GM23338 (cell line): ENCODE measurements around the gene VRK1. TPM values are rescaled to one million over a fixed set of nuclear protein-coding genes. Genes with fewer than 3 reads are reported as not detected.

Source experiments
- ATAC-seq: fragments of 200-7000 bp; cut with Tn5 transposase; 3 replicates; pipeline ENCODE4 v1.9.1; 2020
- DNase-seq: peaks from one replicate; pipeline ENCODE4 v3.0.0-alpha.2; 2015; ENCODE audit warnings: low spot score
- H2AFZ ChIP-seq: fragments of 200-600 bp; sonication (generic); 2 replicates; pipeline ENCODE4 v1.8.0; 2016; ENCODE audit warnings: antibody characterized with exemption, mild to moderate bottlenecking, moderate library complexity
- H3F3A ChIP-seq: fragments of 200-600 bp; sonication (generic); replicated peaks from 2 replicates; pipeline ENCODE4 v1.8.0; 2017; ENCODE audit warnings: antibody characterized with exemption, mixed run types, low read depth
- H3K27ac ChIP-seq: fragments of 200-600 bp; sonication (generic); 2 replicates; pipeline ENCODE4 v1.6.1; 2016; ENCODE audit warnings: low read depth
- H3K27me3 ChIP-seq: fragments of 200-600 bp; sonication (generic); 2 replicates; pipeline ENCODE4 v1.8.0; 2016; ENCODE audit warnings: mild to moderate bottlenecking, mixed run types, moderate library complexity; ENCODE audit not compliant: insufficient read depth
- H3K36me3 ChIP-seq: fragments of 200-600 bp; sonication (generic); 2 replicates; pipeline ENCODE4 v1.8.0; 2016; ENCODE audit warnings: mild to moderate bottlenecking; ENCODE audit not compliant: insufficient read depth
- H3K4me1 ChIP-seq: fragments of 200-600 bp; sonication (generic); 2 replicates; pipeline ENCODE4 v1.8.0; 2016; ENCODE audit warnings: mild to moderate bottlenecking, moderate library complexity; ENCODE audit not compliant: insufficient read depth
- H3K4me2 ChIP-seq: fragments of 200-600 bp; sonication (generic); 2 replicates; pipeline ENCODE4 v1.7.1; 2017; ENCODE audit warnings: mixed run types
- H3K4me3 ChIP-seq: fragments of 200-600 bp; sonication (generic); 2 replicates; pipeline ENCODE4 v1.6.1; 2016; ENCODE audit warnings: mixed run types
- H3K79me2 ChIP-seq: fragments of 200-600 bp; sonication (generic); replicated peaks from 2 replicates; pipeline ENCODE4 v1.8.0; 2017; ENCODE audit warnings: mild to moderate bottlenecking; ENCODE audit not compliant: insufficient read depth
- H3K9me2 ChIP-seq: fragments of 200-600 bp; sonication (generic); 2 replicates; pipeline ENCODE4 v1.8.0; 2017; ENCODE audit not compliant: insufficient read depth
- H4K20me1 ChIP-seq: fragments of 200-600 bp; sonication (generic); replicated peaks from 2 replicates; pipeline ENCODE4 v1.8.0; 2017; ENCODE audit warnings: mild to moderate bottlenecking; ENCODE audit not compliant: insufficient read depth
- H3K27ac Mint-ChIP-seq: 2 replicates; pipeline ENCODE4 v1.8.0; 2020; ENCODE audit warnings: inconsistent platforms, mild to moderate bottlenecking, moderate library complexity, mixed read lengths
- H3K27me3 Mint-ChIP-seq: 3 replicates; pipeline ENCODE4 v1.8.0; 2022; ENCODE audit warnings: low read depth, mild to moderate bottlenecking, moderate library complexity, mixed read lengths, inconsistent platforms; ENCODE audit not compliant: insufficient read depth, poor library complexity
- H3K36me3 Mint-ChIP-seq: 3 replicates; pipeline ENCODE4 v1.8.0; 2021; ENCODE audit warnings: low read depth, mild to moderate bottlenecking, inconsistent platforms, moderate library complexity, mixed read lengths
- H3K4me1 Mint-ChIP-seq: 3 replicates; pipeline ENCODE4 v1.8.0; 2020; ENCODE audit warnings: mild to moderate bottlenecking, inconsistent platforms, mixed read lengths
- H3K4me3 Mint-ChIP-seq: 3 replicates; pipeline ENCODE4 v1.8.0; 2021; ENCODE audit warnings: moderate library complexity, mild to moderate bottlenecking, inconsistent platforms, mixed read lengths
- H3K9me3 Mint-ChIP-seq: 3 replicates; pipeline ENCODE4 v1.8.0; 2020; ENCODE audit warnings: moderate library complexity, mild to moderate bottlenecking, inconsistent platforms, mixed read lengths
- CREB1 ChIP-seq: fragments of 250-450 bp; sonication (Bioruptor Pico); IDR thresholded peaks from 2 replicates; pipeline ENCODE4 v1.5.0; 2020; ENCODE audit warnings: low read depth, mild to moderate bottlenecking, moderate library complexity
- EZH2 ChIP-seq: fragments of 200-600 bp; sonication (generic); IDR thresholded peaks from one replicate; pipeline ENCODE4 v1.8.0; 2017; ENCODE audit warnings: antibody characterized with exemption, mild to moderate bottlenecking, low read depth; ENCODE audit not compliant: unreplicated experiment
- EZH2phosphoT487 ChIP-seq: fragments of 200-600 bp; sonication (generic); IDR thresholded peaks from one replicate; pipeline ENCODE4 v1.8.1; 2018; ENCODE audit warnings: antibody characterized with exemption; ENCODE audit not compliant: unreplicated experiment
- JUNB ChIP-seq: IDR thresholded peaks from one replicate; pipeline ENCODE4 v1.6.1; 2016; ENCODE audit warnings: antibody characterized with exemption; ENCODE audit not compliant: unreplicated experiment
- NANOG ChIP-seq: IDR thresholded peaks from 2 replicates; pipeline ENCODE4 v1.6.1; 2016; ENCODE audit warnings: antibody characterized with exemption, borderline replicate concordance
- POLR2AphosphoS5 ChIP-seq: IDR thresholded peaks from 2 replicates; pipeline ENCODE4 v1.6.1; 2016; ENCODE audit warnings: antibody characterized with exemption, low read depth
- STAT1 ChIP-seq: IDR thresholded peaks from one replicate; pipeline ENCODE4 v1.6.1; 2016; ENCODE audit warnings: antibody characterized with exemption; ENCODE audit not compliant: unreplicated experiment
- ZNF114 ChIP-seq: fragments of 250-450 bp; sonication (Bioruptor Pico); IDR thresholded peaks from 2 replicates; pipeline ENCODE4 v1.5.0; 2020; ENCODE audit warnings: mild to moderate bottlenecking, moderate library complexity
- ZNF331 ChIP-seq: fragments of 250-450 bp; sonication (Bioruptor Pico); IDR thresholded peaks from 2 replicates; pipeline ENCODE4 v1.5.0; 2020; ENCODE audit warnings: low read depth, mild to moderate bottlenecking, moderate library complexity
- polyA plus RNA-seq: library from polyadenylated mRNA; unstranded; fragments of >200 nt; fragmentation: Nextera tagmentation; extraction: Ambion mirVana; gene quantifications from 2 replicates; pipeline ENCODE4 v1.2.1, GENCODE V29; 2016
- total RNA-seq: library from RNA; depleted of rRNA; stranded (reverse); fragments of >200 nt; shearing (Covaris generic); gene quantifications from 2 replicates; pipeline ENCODE4 v1.2.3, GENCODE V29; 2014
- TF ChIP-seq, protein P1 (sequence below): IDR thresholded peaks from one replicate; pipeline ENCODE4 v1.6.1; 2018; ENCODE audit warnings: antibody characterized with exemption; ENCODE audit not compliant: unreplicated experiment
- TF ChIP-seq, protein P2 (sequence below), 2 experiments: fragments of 200-600 bp in 1 of 2; sonication (generic) in 1 of 2; conservative IDR thresholded peaks; 2 replicates each; pipeline versions ENCODE4 v1.5.1 to v1.6.1; 2016 to 2017; ENCODE audit warnings: antibody characterized with exemption in 2 of 2, low read depth in 2 of 2, mild to moderate bottlenecking in 2 of 2, moderate library complexity in 1 of 2
- TF ChIP-seq, protein P3 (sequence below): IDR thresholded peaks from 2 replicates; pipeline ENCODE4 v1.6.1; 2016; ENCODE audit warnings: antibody characterized with exemption
- TF ChIP-seq, protein P4 (sequence below): fragments of 250-450 bp; sonication (Bioruptor Pico); IDR thresholded peaks from 2 replicates; pipeline ENCODE4 v1.5.0; 2020; ENCODE audit warnings: mild to moderate bottlenecking, moderate library complexity

Gene VRK1
- total and polyA plus RNA-seq, 2 experiments from 2014 or later: 83.8 to 119 TPM

DNA sequence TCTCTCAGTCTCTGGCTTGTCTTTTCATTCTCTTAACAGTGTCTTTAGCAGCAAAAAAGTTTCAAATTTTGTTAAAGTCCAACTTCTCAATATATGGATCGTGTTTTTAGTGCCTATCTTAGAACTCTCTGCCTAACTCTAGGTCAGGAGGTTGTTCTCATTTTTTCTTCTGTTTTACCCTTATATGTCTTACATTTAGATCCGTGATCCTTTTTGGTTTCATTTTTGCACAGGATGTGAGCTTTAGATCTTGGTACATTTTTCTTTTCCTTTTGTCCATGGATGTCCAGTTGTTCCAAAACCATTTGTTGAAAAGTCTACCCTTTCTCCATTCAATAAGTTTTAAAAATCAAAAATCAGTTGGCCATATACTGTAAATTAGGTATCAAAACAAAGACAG lies 6.8 kb downstream of the VRK1 start:
- H3K27me3 ChIP-seq: no peaks in the 10 kb centered on the region
- Mint-ChIP-seq H3K4me1 (peaks cover 30% of the 10 kb centered on the region), H3K4me3 (no peak overlapping the region), H3K9me3 (no peaks in the 10 kb centered on the region), H3K27me3 (no peaks in the 10 kb centered on the region), H3K36me3 (no peaks in the 10 kb centered on the region), H3K27ac (no peak overlapping the region)
- no peak overlapping the region for H3K4me2 ChIP-seq
- no peak overlapping the region for H2AFZ ChIP-seq
- no peak overlapping the region for H3K4me3 ChIP-seq
- H3K27ac ChIP-seq: no peak overlapping the region
- DNase-seq (no peak), ATAC-seq (no peak)
- peaks cover 45% of the 10 kb centered on the region for H4K20me1 ChIP-seq
- peaks cover 100% of the 10 kb centered on the region for H3K79me2 ChIP-seq
- TF ChIP-seq POLR2AphosphoS5 (no peak), CREB1 (no peak), EZH2 (no peak), STAT1 (no peak), ZNF114 (no peak), EZH2phosphoT487 (no peak), ZNF331 (CRISPR knock-in tag) (no peak), JUNB (no peak), NANOG (no peak)
- TF ChIP-seq, protein P1, sequence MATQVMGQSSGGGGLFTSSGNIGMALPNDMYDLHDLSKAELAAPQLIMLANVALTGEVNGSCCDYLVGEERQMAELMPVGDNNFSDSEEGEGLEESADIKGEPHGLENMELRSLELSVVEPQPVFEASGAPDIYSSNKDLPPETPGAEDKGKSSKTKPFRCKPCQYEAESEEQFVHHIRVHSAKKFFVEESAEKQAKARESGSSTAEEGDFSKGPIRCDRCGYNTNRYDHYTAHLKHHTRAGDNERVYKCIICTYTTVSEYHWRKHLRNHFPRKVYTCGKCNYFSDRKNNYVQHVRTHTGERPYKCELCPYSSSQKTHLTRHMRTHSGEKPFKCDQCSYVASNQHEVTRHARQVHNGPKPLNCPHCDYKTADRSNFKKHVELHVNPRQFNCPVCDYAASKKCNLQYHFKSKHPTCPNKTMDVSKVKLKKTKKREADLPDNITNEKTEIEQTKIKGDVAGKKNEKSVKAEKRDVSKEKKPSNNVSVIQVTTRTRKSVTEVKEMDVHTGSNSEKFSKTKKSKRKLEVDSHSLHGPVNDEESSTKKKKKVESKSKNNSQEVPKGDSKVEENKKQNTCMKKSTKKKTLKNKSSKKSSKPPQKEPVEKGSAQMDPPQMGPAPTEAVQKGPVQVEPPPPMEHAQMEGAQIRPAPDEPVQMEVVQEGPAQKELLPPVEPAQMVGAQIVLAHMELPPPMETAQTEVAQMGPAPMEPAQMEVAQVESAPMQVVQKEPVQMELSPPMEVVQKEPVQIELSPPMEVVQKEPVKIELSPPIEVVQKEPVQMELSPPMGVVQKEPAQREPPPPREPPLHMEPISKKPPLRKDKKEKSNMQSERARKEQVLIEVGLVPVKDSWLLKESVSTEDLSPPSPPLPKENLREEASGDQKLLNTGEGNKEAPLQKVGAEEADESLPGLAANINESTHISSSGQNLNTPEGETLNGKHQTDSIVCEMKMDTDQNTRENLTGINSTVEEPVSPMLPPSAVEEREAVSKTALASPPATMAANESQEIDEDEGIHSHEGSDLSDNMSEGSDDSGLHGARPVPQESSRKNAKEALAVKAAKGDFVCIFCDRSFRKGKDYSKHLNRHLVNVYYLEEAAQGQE: no peak
- TF ChIP-seq, protein P2, sequence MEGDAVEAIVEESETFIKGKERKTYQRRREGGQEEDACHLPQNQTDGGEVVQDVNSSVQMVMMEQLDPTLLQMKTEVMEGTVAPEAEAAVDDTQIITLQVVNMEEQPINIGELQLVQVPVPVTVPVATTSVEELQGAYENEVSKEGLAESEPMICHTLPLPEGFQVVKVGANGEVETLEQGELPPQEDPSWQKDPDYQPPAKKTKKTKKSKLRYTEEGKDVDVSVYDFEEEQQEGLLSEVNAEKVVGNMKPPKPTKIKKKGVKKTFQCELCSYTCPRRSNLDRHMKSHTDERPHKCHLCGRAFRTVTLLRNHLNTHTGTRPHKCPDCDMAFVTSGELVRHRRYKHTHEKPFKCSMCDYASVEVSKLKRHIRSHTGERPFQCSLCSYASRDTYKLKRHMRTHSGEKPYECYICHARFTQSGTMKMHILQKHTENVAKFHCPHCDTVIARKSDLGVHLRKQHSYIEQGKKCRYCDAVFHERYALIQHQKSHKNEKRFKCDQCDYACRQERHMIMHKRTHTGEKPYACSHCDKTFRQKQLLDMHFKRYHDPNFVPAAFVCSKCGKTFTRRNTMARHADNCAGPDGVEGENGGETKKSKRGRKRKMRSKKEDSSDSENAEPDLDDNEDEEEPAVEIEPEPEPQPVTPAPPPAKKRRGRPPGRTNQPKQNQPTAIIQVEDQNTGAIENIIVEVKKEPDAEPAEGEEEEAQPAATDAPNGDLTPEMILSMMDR (conservative IDR thresholded peaks at IDR 0.05; ENCODE audit: low read depth in 2 of 2): no peak
- TF ChIP-seq, protein P3, sequence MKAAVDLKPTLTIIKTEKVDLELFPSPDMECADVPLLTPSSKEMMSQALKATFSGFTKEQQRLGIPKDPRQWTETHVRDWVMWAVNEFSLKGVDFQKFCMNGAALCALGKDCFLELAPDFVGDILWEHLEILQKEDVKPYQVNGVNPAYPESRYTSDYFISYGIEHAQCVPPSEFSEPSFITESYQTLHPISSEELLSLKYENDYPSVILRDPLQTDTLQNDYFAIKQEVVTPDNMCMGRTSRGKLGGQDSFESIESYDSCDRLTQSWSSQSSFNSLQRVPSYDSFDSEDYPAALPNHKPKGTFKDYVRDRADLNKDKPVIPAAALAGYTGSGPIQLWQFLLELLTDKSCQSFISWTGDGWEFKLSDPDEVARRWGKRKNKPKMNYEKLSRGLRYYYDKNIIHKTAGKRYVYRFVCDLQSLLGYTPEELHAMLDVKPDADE: no peak
- TF ChIP-seq, protein P4, sequence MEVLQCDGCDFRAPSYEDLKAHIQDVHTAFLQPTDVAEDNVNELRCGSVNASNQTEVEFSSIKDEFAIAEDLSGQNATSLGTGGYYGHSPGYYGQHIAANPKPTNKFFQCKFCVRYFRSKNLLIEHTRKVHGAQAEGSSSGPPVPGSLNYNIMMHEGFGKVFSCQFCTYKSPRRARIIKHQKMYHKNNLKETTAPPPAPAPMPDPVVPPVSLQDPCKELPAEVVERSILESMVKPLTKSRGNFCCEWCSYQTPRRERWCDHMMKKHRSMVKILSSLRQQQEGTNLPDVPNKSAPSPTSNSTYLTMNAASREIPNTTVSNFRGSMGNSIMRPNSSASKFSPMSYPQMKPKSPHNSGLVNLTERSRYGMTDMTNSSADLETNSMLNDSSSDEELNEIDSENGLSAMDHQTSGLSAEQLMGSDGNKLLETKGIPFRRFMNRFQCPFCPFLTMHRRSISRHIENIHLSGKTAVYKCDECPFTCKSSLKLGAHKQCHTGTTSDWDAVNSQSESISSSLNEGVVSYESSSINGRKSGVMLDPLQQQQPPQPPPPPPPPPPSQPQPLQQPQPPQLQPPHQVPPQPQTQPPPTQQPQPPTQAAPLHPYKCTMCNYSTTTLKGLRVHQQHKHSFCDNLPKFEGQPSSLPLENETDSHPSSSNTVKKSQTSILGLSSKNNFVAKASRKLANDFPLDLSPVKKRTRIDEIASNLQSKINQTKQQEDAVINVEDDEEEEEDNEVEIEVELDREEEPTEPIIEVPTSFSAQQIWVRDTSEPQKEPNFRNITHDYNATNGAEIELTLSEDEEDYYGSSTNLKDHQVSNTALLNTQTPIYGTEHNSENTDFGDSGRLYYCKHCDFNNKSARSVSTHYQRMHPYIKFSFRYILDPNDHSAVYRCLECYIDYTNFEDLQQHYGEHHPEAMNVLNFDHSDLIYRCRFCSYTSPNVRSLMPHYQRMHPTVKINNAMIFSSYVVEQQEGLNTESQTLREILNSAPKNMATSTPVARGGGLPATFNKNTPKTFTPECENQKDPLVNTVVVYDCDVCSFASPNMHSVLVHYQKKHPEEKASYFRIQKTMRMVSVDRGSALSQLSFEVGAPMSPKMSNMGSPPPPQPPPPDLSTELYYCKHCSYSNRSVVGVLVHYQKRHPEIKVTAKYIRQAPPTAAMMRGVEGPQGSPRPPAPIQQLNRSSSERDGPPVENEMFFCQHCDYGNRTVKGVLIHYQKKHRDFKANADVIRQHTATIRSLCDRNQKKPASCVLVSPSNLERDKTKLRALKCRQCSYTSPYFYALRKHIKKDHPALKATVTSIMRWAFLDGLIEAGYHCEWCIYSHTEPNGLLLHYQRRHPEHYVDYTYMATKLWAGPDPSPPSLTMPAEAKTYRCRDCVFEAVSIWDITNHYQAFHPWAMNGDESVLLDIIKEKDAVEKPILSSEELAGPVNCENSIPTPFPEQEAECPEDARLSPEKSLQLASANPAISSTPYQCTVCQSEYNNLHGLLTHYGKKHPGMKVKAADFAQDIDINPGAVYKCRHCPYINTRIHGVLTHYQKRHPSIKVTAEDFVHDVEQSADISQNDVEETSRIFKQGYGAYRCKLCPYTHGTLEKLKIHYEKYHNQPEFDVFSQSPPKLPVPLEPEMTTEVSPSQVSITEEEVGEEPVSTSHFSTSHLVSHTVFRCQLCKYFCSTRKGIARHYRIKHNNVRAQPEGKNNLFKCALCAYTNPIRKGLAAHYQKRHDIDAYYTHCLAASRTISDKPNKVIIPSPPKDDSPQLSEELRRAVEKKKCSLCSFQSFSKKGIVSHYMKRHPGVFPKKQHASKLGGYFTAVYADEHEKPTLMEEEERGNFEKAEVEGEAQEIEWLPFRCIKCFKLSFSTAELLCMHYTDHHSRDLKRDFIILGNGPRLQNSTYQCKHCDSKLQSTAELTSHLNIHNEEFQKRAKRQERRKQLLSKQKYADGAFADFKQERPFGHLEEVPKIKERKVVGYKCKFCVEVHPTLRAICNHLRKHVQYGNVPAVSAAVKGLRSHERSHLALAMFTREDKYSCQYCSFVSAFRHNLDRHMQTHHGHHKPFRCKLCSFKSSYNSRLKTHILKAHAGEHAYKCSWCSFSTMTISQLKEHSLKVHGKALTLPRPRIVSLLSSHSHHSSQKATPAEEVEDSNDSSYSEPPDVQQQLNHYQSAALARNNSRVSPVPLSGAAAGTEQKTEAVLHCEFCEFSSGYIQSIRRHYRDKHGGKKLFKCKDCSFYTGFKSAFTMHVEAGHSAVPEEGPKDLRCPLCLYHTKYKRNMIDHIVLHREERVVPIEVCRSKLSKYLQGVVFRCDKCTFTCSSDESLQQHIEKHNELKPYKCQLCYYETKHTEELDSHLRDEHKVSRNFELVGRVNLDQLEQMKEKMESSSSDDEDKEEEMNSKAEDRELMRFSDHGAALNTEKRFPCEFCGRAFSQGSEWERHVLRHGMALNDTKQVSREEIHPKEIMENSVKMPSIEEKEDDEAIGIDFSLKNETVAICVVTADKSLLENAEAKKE (CRISPR knock-in tag): no peak
- no peaks in the 10 kb centered on the region for H3K9me2 ChIP-seq
- peaks cover 17% of the 10 kb centered on the region; the same call in 1 of the 2 replicates for H3K4me1 ChIP-seq
- no peaks in the 10 kb centered on the region for H3K36me3 ChIP-seq
- H3F3A ChIP-seq: no peaks in the 10 kb centered on the region
